HL-60/S4 (cell line): ENCODE measurements around the gene GPR158.

Experiments used
- in situ Hi-C: fragments of 300-500 bp; cut with MboI; formaldehyde crosslinking; loops from 2 replicates; pipeline ENCODE4 v1.14.3; 2022; ENCODE audit warnings: low sequenced_read_pairs

GPR158 gene

GRCh38 chr10:25206693-25207414 is 32.1 kb downstream of the GPR158 start:
- in situ Hi-C loops, result no loop called here

GRCh38 chr10:25209618-25210017 is 34.8 kb downstream of the GPR158 start:
- in situ Hi-C loops, result no loop called here

GRCh38 chr10:25210265-25210664 is 35.5 kb downstream of the GPR158 start:
- in situ Hi-C loops, result no loop called here

- in situ Hi-C loops, result no loop called here
Observed at GRCh38 chr10:25220156-25220555, 45.4 kb downstream of the GPR158 start.

- in situ Hi-C loops, result no loop called here
Observed at GRCh38 chr10:25222085-25222660, 47.4 kb downstream of the GPR158 start.

- in situ Hi-C loops, result no loop called here
Observed at GRCh38 chr10:25226775-25227682, 52.2 kb downstream of the GPR158 start.

- in situ Hi-C loops, result no loop called here
Observed at GRCh38 chr10:25231751-25232150, 57.0 kb downstream of the GPR158 start.

- in situ Hi-C loops, result no loop called here
Observed at GRCh38 chr10:25232204-25232603, 57.4 kb downstream of the GPR158 start.

- in situ Hi-C loops, result no loop called here
Observed at GRCh38 chr10:25245165-25245564, 70.4 kb downstream of the GPR158 start.

- in situ Hi-C loops, result no loop called here
Observed at GRCh38 chr10:25257646-25258045, 82.8 kb downstream of the GPR158 start.

GRCh38 chr10:25261110-25261509 is 86.3 kb downstream of the GPR158 start:
- in situ Hi-C loops, result no loop called here

GRCh38 chr10:25261558-25261957 is 86.8 kb downstream of the GPR158 start:
- in situ Hi-C loops, result no loop called here

- in situ Hi-C loops, result no loop called here
Observed at GRCh38 chr10:25263931-25264330, 89.1 kb downstream of the GPR158 start.

- in situ Hi-C loops, result no loop called here
Observed at GRCh38 chr10:25278180-25278579, 103.4 kb downstream of the GPR158 start.

GRCh38 chr10:25280076-25280475 is 105.3 kb downstream of the GPR158 start:
- in situ Hi-C loops, result no loop called here

- in situ Hi-C loops, result no loop called here
Observed at GRCh38 chr10:25280573-25280972, 105.8 kb downstream of the GPR158 start.

- in situ Hi-C loops, result no loop called here
Observed at GRCh38 chr10:25285809-25286208, 111.0 kb downstream of the GPR158 start.

GRCh38 chr10:25288181-25288580 is 113.4 kb downstream of the GPR158 start:
- in situ Hi-C loops, result no loop called here

GRCh38 chr10:25294032-25294926 is 119.5 kb downstream of the GPR158 start:
- in situ Hi-C loops, result no loop called here

GRCh38 chr10:25296324-25296723 is 121.5 kb downstream of the GPR158 start:
- in situ Hi-C loops, result no loop called here

GRCh38 chr10:25297466-25297865 is 122.7 kb downstream of the GPR158 start:
- in situ Hi-C loops, result no loop called here
